Measurements from ENCODE around the gene TBCC.

Gene TBCC

GRCh38 chr6:42762950-42763349 lies 17.0 kb upstream of the TBCC start:
- DNase-seq (ENCODE audit: low read depth) = no peak
- TF ChIP-seq, protein P1, sequence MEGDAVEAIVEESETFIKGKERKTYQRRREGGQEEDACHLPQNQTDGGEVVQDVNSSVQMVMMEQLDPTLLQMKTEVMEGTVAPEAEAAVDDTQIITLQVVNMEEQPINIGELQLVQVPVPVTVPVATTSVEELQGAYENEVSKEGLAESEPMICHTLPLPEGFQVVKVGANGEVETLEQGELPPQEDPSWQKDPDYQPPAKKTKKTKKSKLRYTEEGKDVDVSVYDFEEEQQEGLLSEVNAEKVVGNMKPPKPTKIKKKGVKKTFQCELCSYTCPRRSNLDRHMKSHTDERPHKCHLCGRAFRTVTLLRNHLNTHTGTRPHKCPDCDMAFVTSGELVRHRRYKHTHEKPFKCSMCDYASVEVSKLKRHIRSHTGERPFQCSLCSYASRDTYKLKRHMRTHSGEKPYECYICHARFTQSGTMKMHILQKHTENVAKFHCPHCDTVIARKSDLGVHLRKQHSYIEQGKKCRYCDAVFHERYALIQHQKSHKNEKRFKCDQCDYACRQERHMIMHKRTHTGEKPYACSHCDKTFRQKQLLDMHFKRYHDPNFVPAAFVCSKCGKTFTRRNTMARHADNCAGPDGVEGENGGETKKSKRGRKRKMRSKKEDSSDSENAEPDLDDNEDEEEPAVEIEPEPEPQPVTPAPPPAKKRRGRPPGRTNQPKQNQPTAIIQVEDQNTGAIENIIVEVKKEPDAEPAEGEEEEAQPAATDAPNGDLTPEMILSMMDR (IDR thresholded peaks at IDR 0.05; ENCODE audit: low read depth, low read length, missing control alignments) = no peak
- no peak overlapping the region for H3K4me3 ChIP-seq (ENCODE audit: low read depth, low read length)
- in situ Hi-C loops (cut with HindIII; ENCODE audit: low sequenced_read_pairs) = no loop called here

- in situ Hi-C loops (cut with HindIII; ENCODE audit: low sequenced_read_pairs) = no loop called here
- H3K4me3 ChIP-seq (ENCODE audit: low read depth, low read length) = no peak overlapping the region
- TF ChIP-seq, protein P1 (IDR thresholded peaks at IDR 0.05; ENCODE audit: low read depth, low read length, missing control alignments) = no peak
- no peak for DNase-seq (ENCODE audit: low read depth)
Measured at GRCh38 chr6:42762426-42762859, 16.5 kb upstream of the TBCC start.

- DNase-seq (ENCODE audit: low read depth) = no peak
- H3K4me3 ChIP-seq (ENCODE audit: low read depth, low read length) = no peak overlapping the region
- TF ChIP-seq, protein P1 (IDR thresholded peaks at IDR 0.05; ENCODE audit: low read depth, low read length, missing control alignments) = no peak
- in situ Hi-C loops (cut with HindIII; ENCODE audit: low sequenced_read_pairs) = no loop called here
Measured at GRCh38 chr6:42761287-42762067, 15.6 kb upstream of the TBCC start.

DNA sequence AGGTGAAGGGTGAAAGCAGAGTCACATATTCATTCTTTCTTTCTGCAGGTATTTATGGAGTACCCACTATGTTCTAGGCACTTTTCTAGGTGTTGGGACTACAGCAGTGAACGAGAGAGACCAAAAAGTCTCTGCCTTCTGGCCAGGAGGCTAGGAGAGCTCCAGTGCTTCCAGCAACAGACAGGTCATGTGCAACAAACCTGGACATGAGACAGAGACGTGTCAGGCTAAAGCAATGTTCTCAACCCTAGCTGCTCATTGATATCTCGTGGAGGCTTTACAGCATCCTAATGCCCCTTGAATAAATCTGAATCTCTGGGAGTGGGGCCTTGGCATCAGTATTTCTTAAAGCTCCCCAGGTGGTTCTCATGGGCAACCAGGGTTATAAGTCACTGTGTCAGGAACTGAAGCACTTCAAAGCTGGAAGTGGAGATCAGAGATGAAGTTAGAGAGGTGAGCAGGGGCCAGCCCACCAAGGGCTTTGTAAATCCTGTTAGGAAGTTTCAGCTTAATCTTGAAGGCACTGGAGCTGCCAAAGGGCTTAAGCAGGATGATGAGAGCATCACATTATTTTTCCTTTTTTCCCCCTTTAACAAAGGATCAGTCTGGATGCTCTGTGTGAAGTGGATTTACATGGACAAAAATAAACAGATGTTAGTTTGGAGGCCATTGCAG lies 13.0 kb upstream of the TBCC start:
- no peak for DNase-seq (ENCODE audit: low read depth)
- no peak overlapping the region for H3K4me3 ChIP-seq (ENCODE audit: low read depth, low read length)
- TF ChIP-seq, protein P1 (IDR thresholded peaks at IDR 0.05; ENCODE audit: low read depth, low read length, missing control alignments) = no peak
- in situ Hi-C loops (cut with HindIII; ENCODE audit: low sequenced_read_pairs) = no loop called here

DNA sequence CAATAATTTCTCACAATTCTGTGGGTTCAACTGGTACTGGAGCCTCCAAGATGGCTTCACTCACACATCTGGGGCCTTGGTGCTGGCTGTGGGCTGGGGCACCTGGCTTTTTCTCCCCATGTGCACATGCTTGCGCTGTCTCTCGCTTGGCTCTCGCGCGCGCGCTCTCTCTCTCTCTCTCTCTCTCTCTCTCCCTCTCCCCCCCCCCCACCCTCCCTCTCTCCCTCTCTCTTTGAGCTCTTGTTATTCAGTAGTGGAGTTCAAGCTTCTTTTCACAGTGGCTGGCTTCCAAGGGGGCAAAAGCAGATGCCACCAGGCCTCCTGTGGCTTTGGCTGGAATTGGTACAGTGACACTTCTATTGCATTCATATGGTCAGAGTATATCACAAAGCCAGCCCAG lies 10.8 kb upstream of the TBCC start:
- DNase-seq (ENCODE audit: low read depth) = no peak
- no peak overlapping the region for H3K4me3 ChIP-seq (ENCODE audit: low read depth, low read length)
- in situ Hi-C loops (cut with HindIII; ENCODE audit: low sequenced_read_pairs) = no loop called here
- TF ChIP-seq, protein P1 (IDR thresholded peaks at IDR 0.05; ENCODE audit: low read depth, low read length, missing control alignments) = no peak

DNA sequence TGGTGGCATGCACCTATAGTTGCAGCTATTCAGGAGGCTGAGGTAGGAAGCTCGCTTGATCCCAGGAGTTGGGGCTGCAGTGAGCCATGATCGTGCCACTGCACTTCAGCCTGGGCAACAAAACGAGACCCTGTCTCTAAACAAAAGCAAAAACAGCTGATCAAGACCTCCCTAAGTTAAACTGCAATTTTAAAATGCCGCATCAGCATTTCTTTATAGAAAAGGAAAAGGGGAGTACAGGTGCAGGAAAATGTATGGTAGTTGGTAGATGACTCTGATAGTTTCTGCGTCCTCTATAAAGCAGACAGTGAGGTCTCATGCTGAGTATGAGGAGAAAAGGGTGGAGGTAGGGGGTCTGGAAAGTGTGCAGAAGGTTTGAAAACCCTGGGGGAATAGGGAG lies 8.9 kb upstream of the TBCC start:
- H3K4me3 ChIP-seq (ENCODE audit: low read depth, low read length) = no peak overlapping the region
- in situ Hi-C loops (cut with HindIII; ENCODE audit: low sequenced_read_pairs) = no loop called here
- DNase-seq (ENCODE audit: low read depth) = no peak
- TF ChIP-seq, protein P1 (IDR thresholded peaks at IDR 0.05; ENCODE audit: low read depth, low read length, missing control alignments) = no peak
